ENCODE results near the gene SEMA3F.

- TF ChIP-seq HEYL (CRISPR knock-in tag; IDR thresholded peaks at IDR 0.05) (no peak), MYC (IDR thresholded peaks at IDR 0.05; ENCODE audit: borderline replicate concordance, low read length) (no peak), RAD21 (conservative IDR thresholded peaks at IDR 0.05 in 1 of 2, IDR thresholded peaks at IDR 0.05 in 1 of 2) (no peak), PBX3 (IDR thresholded peaks at IDR 0.05) (no peak), CBX2 (IDR thresholded peaks at IDR 0.05; ENCODE audit: borderline replicate concordance, low read depth) (no peak), POLR2A (IDR thresholded peaks at IDR 0.05; ENCODE audit: low read length) (no peak)
- TF ChIP-seq, protein P1, sequence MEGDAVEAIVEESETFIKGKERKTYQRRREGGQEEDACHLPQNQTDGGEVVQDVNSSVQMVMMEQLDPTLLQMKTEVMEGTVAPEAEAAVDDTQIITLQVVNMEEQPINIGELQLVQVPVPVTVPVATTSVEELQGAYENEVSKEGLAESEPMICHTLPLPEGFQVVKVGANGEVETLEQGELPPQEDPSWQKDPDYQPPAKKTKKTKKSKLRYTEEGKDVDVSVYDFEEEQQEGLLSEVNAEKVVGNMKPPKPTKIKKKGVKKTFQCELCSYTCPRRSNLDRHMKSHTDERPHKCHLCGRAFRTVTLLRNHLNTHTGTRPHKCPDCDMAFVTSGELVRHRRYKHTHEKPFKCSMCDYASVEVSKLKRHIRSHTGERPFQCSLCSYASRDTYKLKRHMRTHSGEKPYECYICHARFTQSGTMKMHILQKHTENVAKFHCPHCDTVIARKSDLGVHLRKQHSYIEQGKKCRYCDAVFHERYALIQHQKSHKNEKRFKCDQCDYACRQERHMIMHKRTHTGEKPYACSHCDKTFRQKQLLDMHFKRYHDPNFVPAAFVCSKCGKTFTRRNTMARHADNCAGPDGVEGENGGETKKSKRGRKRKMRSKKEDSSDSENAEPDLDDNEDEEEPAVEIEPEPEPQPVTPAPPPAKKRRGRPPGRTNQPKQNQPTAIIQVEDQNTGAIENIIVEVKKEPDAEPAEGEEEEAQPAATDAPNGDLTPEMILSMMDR (IDR thresholded peaks at IDR 0.05), result no peak
- TF ChIP-seq, protein P2, sequence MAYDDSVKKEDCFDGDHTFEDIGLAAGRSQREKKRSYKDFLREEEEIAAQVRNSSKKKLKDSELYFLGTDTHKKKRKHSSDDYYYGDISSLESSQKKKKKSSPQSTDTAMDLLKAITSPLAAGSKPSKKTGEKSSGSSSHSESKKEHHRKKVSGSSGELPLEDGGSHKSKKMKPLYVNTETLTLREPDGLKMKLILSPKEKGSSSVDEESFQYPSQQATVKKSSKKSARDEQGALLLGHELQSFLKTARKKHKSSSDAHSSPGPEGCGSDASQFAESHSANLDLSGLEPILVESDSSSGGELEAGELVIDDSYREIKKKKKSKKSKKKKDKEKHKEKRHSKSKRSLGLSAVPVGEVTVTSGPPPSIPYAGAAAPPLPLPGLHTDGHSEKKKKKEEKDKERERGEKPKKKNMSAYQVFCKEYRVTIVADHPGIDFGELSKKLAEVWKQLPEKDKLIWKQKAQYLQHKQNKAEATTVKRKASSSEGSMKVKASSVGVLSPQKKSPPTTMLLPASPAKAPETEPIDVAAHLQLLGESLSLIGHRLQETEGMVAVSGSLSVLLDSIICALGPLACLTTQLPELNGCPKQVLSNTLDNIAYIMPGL (CRISPR knock-in tag; IDR thresholded peaks at IDR 0.05; ENCODE audit: borderline replicate concordance), result no peak
Measured at GRCh38 chr3:50172626-50173220, 17.6 kb downstream of the SEMA3F start.

All from A549 (cell line).